Endothelial cell of umbilical vein (primary cell): ENCODE results near the gene WDR18. TPM values are rescaled to one million over a fixed set of nuclear protein-coding genes. Genes with fewer than 3 reads are reported as not detected.

Experiments
- BruUV-seq: library from RNA; stranded (reverse); fragments of 400-500 nt; replicated peaks from 2 replicates; lab custom pipeline; 2021; lab: Mats Ljungman, UMichigan
- CTCF ChIA-PET: fragments of 300-600, 350-600 bp; sonication (Branson Sonifier 250); formaldehyde crosslinking; loops from one replicate; lab custom pipeline; 2021; ENCODE audit warnings: antibody characterized with exemption, inconsistent platforms; lab: Charles Lee
- POLR2A ChIA-PET: fragments of 300-600, 350-600 bp; sonication (Branson Sonifier 250); formaldehyde crosslinking; loops from one replicate; lab custom pipeline; 2021; ENCODE audit warnings: antibody characterized with exemption, inconsistent platforms; lab: Charles Lee
- DNase-seq: peaks from one replicate; pipeline ENCODE4 v3.0.0-alpha.2; 2011; ENCODE audit warnings: low read depth, low spot score
- FAIRE-seq: peaks from 2 replicates; lab custom pipeline; 2011; peaks lifted over from hg19 to GRCh38; lab: Jason Lieb, UNC
- H2AFZ ChIP-seq: 2 replicates; pipeline ENCODE4 v1.6.0; 2012; ENCODE audit warnings: low read depth, low read length, control low read depth, inconsistent platforms
- H3K27ac ChIP-seq: 2 replicates; pipeline ENCODE4 v1.5.1; 2011; ENCODE audit warnings: low read depth, mild to moderate bottlenecking, control low read depth, low read length, moderate library complexity; ENCODE audit not compliant: insufficient read depth
- H3K27me3 ChIP-seq, 2 experiments: 2 replicates each; pipeline versions ENCODE4 v1.6.0 to v1.6.1; 2011; ENCODE audit warnings: low read length in 2 of 2, mixed read lengths in 1 of 2; ENCODE audit not compliant: control insufficient read depth in 2 of 2, insufficient read depth in 2 of 2
- H3K36me3 ChIP-seq, 2 experiments: 2 replicates in 1 of 2; 3 replicates in 1 of 2; pipeline ENCODE4 v1.5.1; 2011; ENCODE audit warnings: low read length in 2 of 2, mild to moderate bottlenecking in 1 of 2, moderate library complexity in 1 of 2; ENCODE audit not compliant: control insufficient read depth in 2 of 2, insufficient read depth in 2 of 2; ENCODE audit errors: extremely low read depth in 1 of 2
- H3K4me1 ChIP-seq: 3 replicates; pipeline ENCODE4 v1.5.1; 2011; ENCODE audit warnings: mild to moderate bottlenecking, low read length; ENCODE audit not compliant: control insufficient read depth, insufficient read depth; ENCODE audit errors: extremely low read depth
- H3K4me2 ChIP-seq: 2 replicates; pipeline ENCODE4 v1.6.1; 2011; ENCODE audit warnings: low read length, control low read depth, mixed read lengths; ENCODE audit not compliant: insufficient read depth
- H3K4me3 ChIP-seq, 3 experiments: fragments of 200-600 bp in 1 of 3; sonication (generic), shearing (Covaris generic) in 1 of 3; replicated peaks in 1 of 3; 2 replicates each; pipeline ENCODE4 v1.5.1; 2011 to 2016; ENCODE audit warnings: control low read depth in 3 of 3, low read length in 3 of 3, mild to moderate bottlenecking in 2 of 3, inconsistent platforms in 1 of 3, low read depth in 1 of 3, moderate library complexity in 1 of 3; ENCODE audit not compliant: insufficient read depth in 1 of 3
- H3K79me2 ChIP-seq: 2 replicates; pipeline ENCODE4 v1.6.0; 2012; ENCODE audit warnings: low read length, inconsistent platforms; ENCODE audit not compliant: control insufficient read depth, insufficient read depth
- H3K9ac ChIP-seq: replicated peaks from 2 replicates; pipeline ENCODE3; 2011; ENCODE audit warnings: low read length, control low read depth; ENCODE audit not compliant: insufficient read depth; ENCODE audit errors: extremely low read depth
- H3K9me1 ChIP-seq: replicated peaks from 3 replicates; pipeline ENCODE4 v1.6.0; 2011; ENCODE audit warnings: mild to moderate bottlenecking, low read length; ENCODE audit not compliant: control insufficient read depth, insufficient read depth; ENCODE audit errors: extremely low read depth
- H3K9me3 ChIP-seq: replicated peaks from 2 replicates; pipeline ENCODE4 v1.5.1; 2012; ENCODE audit warnings: low read length, inconsistent platforms; ENCODE audit not compliant: control insufficient read depth, insufficient read depth
- H4K20me1 ChIP-seq: replicated peaks from 2 replicates; pipeline ENCODE3; 2011; ENCODE audit warnings: mild to moderate bottlenecking, low read length; ENCODE audit not compliant: control insufficient read depth, insufficient read depth; ENCODE audit errors: extremely low read depth
- EZH2 ChIP-seq: IDR thresholded peaks from 2 replicates; pipeline ENCODE4 v1.6.1; 2012; ENCODE audit warnings: borderline replicate concordance, low read depth, mild to moderate bottlenecking, moderate library complexity, low read length, inconsistent platforms; ENCODE audit not compliant: severe bottlenecking
- FOS ChIP-seq: IDR thresholded peaks from 2 replicates; pipeline ENCODE4 v1.6.1; 2011; ENCODE audit warnings: mild to moderate bottlenecking, low read length, moderate library complexity, borderline replicate concordance; ENCODE audit not compliant: insufficient read depth
- GATA2 ChIP-seq: IDR thresholded peaks from 2 replicates; pipeline ENCODE4 v1.7.0; 2011; ENCODE audit warnings: low read depth, mild to moderate bottlenecking, moderate library complexity, mixed read lengths, low read length; ENCODE audit not compliant: insufficient read length, insufficient read depth
- JUN ChIP-seq: IDR thresholded peaks from 2 replicates; pipeline ENCODE4 v1.6.1; 2011; ENCODE audit warnings: borderline replicate concordance, low read depth; ENCODE audit not compliant: insufficient read length, insufficient read depth
- MYC ChIP-seq: IDR thresholded peaks from one replicate; pipeline ENCODE4 v1.6.1; 2011; ENCODE audit warnings: mild to moderate bottlenecking, low read depth, low read length
- POLR2A ChIP-seq: IDR thresholded peaks from 2 replicates; pipeline ENCODE4 v1.6.1; 2012; ENCODE audit warnings: low read depth, mild to moderate bottlenecking, control low read depth, low read length
- POLR2AphosphoS5 ChIP-seq: IDR thresholded peaks from 2 replicates; pipeline ENCODE4 v1.6.1; 2012; ENCODE audit warnings: low read depth, mild to moderate bottlenecking, control low read depth, low read length, moderate library complexity; ENCODE audit not compliant: insufficient read depth
- dilution Hi-C: fragments of 300-500 bp; cut with MboI; formaldehyde crosslinking; loops from one replicate; pipeline ENCODE4 v1.15.0; 2019; ENCODE audit warnings: low sequenced_read_pairs; ENCODE audit not compliant: extremely low pct_ligation_motif_present
- intact Hi-C: fragments of 100-400 bp; cut with micrococcal nuclease; formaldehyde crosslinking; loops from one replicate; pipeline ENCODE4 v1.10.0; 2022
- polyA plus RNA-seq, 4 experiments: library from polyadenylated mRNA; depleted of rRNA in 3 of 4; stranded (reverse) in 3 of 4; unstranded in 1 of 4; fragments of >200 nt; gene quantifications; 2 replicates each; pipeline versions ENCODE4 v1.2.1 to v1.2.3, GENCODE V29; 2011 to 2012; ENCODE audit warnings: missing spikeins in 1 of 4
- total RNA-seq: library from RNA; stranded (reverse); gene quantifications from 2 replicates; pipeline ENCODE4 v1.2.3, GENCODE V29; 2021
- TF ChIP-seq, protein P1 (sequence below): IDR thresholded peaks from 2 replicates; pipeline ENCODE4 v1.6.1; 2011; ENCODE audit not compliant: insufficient read depth, insufficient read length
- TF ChIP-seq, protein P2 (sequence below), 2 donors: IDR thresholded peaks; 1 replicate in 1 of 2; 2 replicates in 1 of 2; pipeline ENCODE4 v1.5.1; 2011; ENCODE audit warnings: low read length in 2 of 2, mild to moderate bottlenecking in 2 of 2, moderate library complexity in 2 of 2, control low read depth in 1 of 2, inconsistent platforms in 1 of 2, low read depth in 1 of 2; ENCODE audit not compliant: insufficient read depth in 1 of 2; ENCODE audit errors: extremely low read depth in 1 of 2

Gene WDR18
- total and polyA plus RNA-seq, 2 donors (not counting 3 experiments of a cell fraction or from before 2014, with no cell fraction given): 54.8 to 102 TPM

DNA sequence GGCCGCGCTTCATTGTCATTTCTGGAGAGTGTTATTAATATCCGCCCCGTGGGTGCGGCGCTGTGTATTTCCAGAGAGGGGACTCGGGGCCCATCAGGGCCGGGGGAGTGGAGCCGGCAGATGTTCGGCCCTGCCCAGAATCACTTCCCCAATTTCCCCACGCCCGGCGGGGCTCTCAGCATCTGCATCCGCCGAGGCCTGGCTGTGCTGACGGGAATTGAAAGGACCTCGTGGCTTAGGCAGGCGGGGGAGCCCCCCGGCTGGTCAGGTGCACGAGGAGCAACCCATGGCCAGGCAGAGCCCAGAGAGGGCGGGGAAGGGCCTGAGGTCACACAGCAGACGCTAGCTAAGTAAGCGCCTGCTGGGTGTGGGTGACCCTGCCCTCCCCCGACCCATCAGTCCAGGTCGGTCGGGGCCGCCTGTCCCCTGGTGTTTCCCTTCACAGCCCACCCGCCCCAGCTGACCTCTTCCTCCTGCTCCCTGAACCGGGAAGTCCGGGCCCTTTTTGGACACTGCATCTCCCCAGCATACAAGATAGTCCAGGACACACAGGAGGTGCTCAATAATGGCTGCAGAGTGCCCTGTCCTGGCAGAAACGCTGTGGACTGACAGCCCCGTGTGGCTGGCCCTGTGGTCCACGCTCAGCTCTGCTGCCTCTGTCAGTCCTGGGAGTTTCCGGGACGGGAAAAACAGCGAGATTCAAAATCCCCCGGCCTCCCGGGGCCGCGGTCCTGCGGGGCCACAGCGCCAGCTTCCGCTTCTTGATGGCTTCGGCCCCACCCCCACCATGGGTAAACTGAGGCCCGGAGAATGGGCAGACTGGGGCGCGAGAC is 36.2 kb upstream of the WDR18 start:
- DNase-seq (no peak), FAIRE-seq (no peak)
- H3K9me3 ChIP-seq: no peaks in the 10 kb centered on the region
- no peaks in the 10 kb centered on the region for H3K36me3 ChIP-seq
- H3K4me2 ChIP-seq: no peak overlapping the region
- BruUV-seq: no TSS peak
- H3K27ac ChIP-seq: no peak overlapping the region
- H2AFZ ChIP-seq: no peak overlapping the region
- TF ChIP-seq, protein P1, sequence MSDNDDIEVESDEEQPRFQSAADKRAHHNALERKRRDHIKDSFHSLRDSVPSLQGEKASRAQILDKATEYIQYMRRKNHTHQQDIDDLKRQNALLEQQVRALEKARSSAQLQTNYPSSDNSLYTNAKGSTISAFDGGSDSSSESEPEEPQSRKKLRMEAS: no peak
- TF ChIP-seq JUN (no peak), FOS (no peak), POLR2A (no peak), POLR2AphosphoS5 (no peak), MYC (no peak), EZH2 (no peak), GATA2 (no peak)
- TF ChIP-seq, protein P2, sequence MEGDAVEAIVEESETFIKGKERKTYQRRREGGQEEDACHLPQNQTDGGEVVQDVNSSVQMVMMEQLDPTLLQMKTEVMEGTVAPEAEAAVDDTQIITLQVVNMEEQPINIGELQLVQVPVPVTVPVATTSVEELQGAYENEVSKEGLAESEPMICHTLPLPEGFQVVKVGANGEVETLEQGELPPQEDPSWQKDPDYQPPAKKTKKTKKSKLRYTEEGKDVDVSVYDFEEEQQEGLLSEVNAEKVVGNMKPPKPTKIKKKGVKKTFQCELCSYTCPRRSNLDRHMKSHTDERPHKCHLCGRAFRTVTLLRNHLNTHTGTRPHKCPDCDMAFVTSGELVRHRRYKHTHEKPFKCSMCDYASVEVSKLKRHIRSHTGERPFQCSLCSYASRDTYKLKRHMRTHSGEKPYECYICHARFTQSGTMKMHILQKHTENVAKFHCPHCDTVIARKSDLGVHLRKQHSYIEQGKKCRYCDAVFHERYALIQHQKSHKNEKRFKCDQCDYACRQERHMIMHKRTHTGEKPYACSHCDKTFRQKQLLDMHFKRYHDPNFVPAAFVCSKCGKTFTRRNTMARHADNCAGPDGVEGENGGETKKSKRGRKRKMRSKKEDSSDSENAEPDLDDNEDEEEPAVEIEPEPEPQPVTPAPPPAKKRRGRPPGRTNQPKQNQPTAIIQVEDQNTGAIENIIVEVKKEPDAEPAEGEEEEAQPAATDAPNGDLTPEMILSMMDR (IDR thresholded peaks at IDR 0.05; ENCODE audit: extremely low read depth in 1 of 2, insufficient read depth in 1 of 2, low read depth in 1 of 2, low read length in 2 of 2): no peak
- no peaks in the 10 kb centered on the region for H3K9me1 ChIP-seq
- no peak overlapping the region for H3K4me3 ChIP-seq
- no peaks in the 10 kb centered on the region for H3K79me2 ChIP-seq
- H3K4me1 ChIP-seq: peaks cover 2% of the 10 kb centered on the region
- CTCF ChIA-PET: no interaction called here
- H3K9ac ChIP-seq: no peak overlapping the region
- POLR2A ChIA-PET: interaction anchor here (0.8 kb wide), 1 partner anchor 424 kb away, joined by 5 read pairs; no protein-coding TSS in a partner anchor
- H4K20me1 ChIP-seq: no peaks in the 10 kb centered on the region
- intact Hi-C loops (no loop called here), dilution Hi-C loops (no loop called here)
- H3K27me3 ChIP-seq: no peaks in the 10 kb centered on the region
